HCT116 (cell line): Measurements from ENCODE around the gene OR2T6. TPM values are rescaled to one million over a fixed set of nuclear protein-coding genes. Genes with fewer than 3 reads are reported as not detected.

Experiments used
- ATAC-seq: fragments of 200-7000 bp; cut with Tn5 transposase; 2 replicates; pipeline ENCODE4 v1.9.1; 2020; ENCODE audit warnings: mild to moderate bottlenecking, moderate library complexity
- BruUV-seq: library from RNA; stranded (reverse); fragments of 400-500 nt; replicated peaks from 2 replicates; lab custom pipeline; 2021; lab: Mats Ljungman, UMichigan
- CTCF ChIA-PET: fragments of 300-600 bp; sonication (Branson Sonifier 250); formaldehyde crosslinking; loops from one replicate; lab custom pipeline; 2021; ENCODE audit warnings: antibody characterized with exemption; lab: Charles Lee
- POLR2A ChIA-PET: fragments of 300-600, 350-600 bp; sonication (Branson Sonifier 250); formaldehyde crosslinking; loops from one replicate; lab custom pipeline; 2021; ENCODE audit warnings: antibody characterized with exemption; lab: Charles Lee
- RAD21 ChIA-PET, 2 experiments: fragments of 300-600 bp; sonication (Branson Sonifier 250); formaldehyde crosslinking; loops; one replicate each; lab custom pipeline; 2023; ENCODE audit warnings: low total read pairs in 2 of 2; ENCODE audit not compliant: uncharacterized antibody in 2 of 2, unreplicated experiment in 2 of 2, low non-redundant PET in 1 of 2; lab: Charles Lee
- DNase-seq: peaks from one replicate; pipeline ENCODE4 v3.0.0-alpha.2; 2010; ENCODE audit warnings: low read depth, low spot score
- H2AFZ ChIP-seq: fragments of 200-600 bp; shearing (Covaris generic), sonication (generic); 2 replicates; pipeline ENCODE4 v1.6.1; 2017; ENCODE audit warnings: low read depth, mixed run types, mixed read lengths, antibody characterized with exemption, low read length; ENCODE audit not compliant: poor library complexity, severe bottlenecking
- H3K27ac ChIP-seq: 2 replicates; pipeline ENCODE4 v1.5.1; 2012; ENCODE audit warnings: low read depth, low read length
- H3K27me3 ChIP-seq: fragments of 200-600 bp; sonication (generic); 2 replicates; pipeline ENCODE4 v1.6.1; 2016; ENCODE audit warnings: mixed run types, low read length, mixed read lengths; ENCODE audit not compliant: insufficient read depth
- H3K36me3 ChIP-seq, 2 experiments: fragments of 200-500 bp in 1 of 2; fragments of 200-600 bp in 1 of 2; sonication (Bioruptor generic) in 1 of 2; sonication (generic) in 1 of 2; 2 replicates each; pipeline versions ENCODE4 v1.5.1 to v1.6.1; 2014 to 2016; ENCODE audit warnings: low read length in 2 of 2, inconsistent platforms in 1 of 2, mixed read lengths in 1 of 2, mixed run types in 1 of 2; ENCODE audit not compliant: insufficient read depth in 2 of 2, control insufficient read depth in 1 of 2
- H3K4me1 ChIP-seq, 2 experiments: fragments of 200-600 bp in 1 of 2; sonication (generic) in 1 of 2; 2 replicates each; pipeline versions ENCODE4 v1.5.1 to v1.6.1; 2012 to 2017; ENCODE audit warnings: low read length in 2 of 2, inconsistent platforms in 1 of 2, mild to moderate bottlenecking in 1 of 2, mixed read lengths in 1 of 2, mixed run types in 1 of 2, moderate library complexity in 1 of 2; ENCODE audit not compliant: insufficient read depth in 2 of 2, control insufficient read depth in 1 of 2
- H3K4me2 ChIP-seq: fragments of 200-600 bp; sonication (generic); 2 replicates; pipeline ENCODE4 v1.6.1; 2017; ENCODE audit warnings: mixed run types, low read length, mixed read lengths
- H3K4me3 ChIP-seq, 2 experiments: fragments of 200-600 bp in 1 of 2; sonication (generic) in 1 of 2; replicated peaks in 1 of 2; 2 replicates each; pipeline ENCODE4 v1.5.1; 2011 to 2016; ENCODE audit warnings: low read length in 2 of 2, control low read depth in 1 of 2, low read depth in 1 of 2, mild to moderate bottlenecking in 1 of 2, mixed read lengths in 1 of 2, mixed run types in 1 of 2
- H3K79me2 ChIP-seq: fragments of 200-600 bp; sonication (generic); 2 replicates; pipeline ENCODE4 v1.6.1; 2017; ENCODE audit warnings: mild to moderate bottlenecking, mixed run types, low read length, moderate library complexity, mixed read lengths; ENCODE audit not compliant: insufficient read depth
- H3K9ac ChIP-seq: fragments of 200-600 bp; sonication (generic); 2 replicates; pipeline ENCODE4 v1.6.1; 2016; ENCODE audit warnings: low read length, mixed read lengths
- H3K9me2 ChIP-seq: fragments of 200-600 bp; sonication (generic), shearing (Covaris generic); 2 replicates; pipeline ENCODE4 v1.6.1; 2017; ENCODE audit warnings: mixed run types, mild to moderate bottlenecking, moderate library complexity; ENCODE audit not compliant: insufficient read depth
- H3K9me3 ChIP-seq, 2 experiments: fragments of 200-500 bp in 1 of 2; fragments of 200-600 bp in 1 of 2; sonication (Bioruptor generic) in 1 of 2; sonication (generic) in 1 of 2; 2 replicates each; pipeline ENCODE4 v1.6.1; 2014 to 2017; ENCODE audit warnings: low read length in 2 of 2, mixed read lengths in 2 of 2, inconsistent platforms in 1 of 2, low read depth in 1 of 2, mild to moderate bottlenecking in 1 of 2, mixed run types in 1 of 2, moderate library complexity in 1 of 2; ENCODE audit not compliant: control insufficient read depth in 1 of 2, insufficient read depth in 1 of 2
- H4K20me1 ChIP-seq: fragments of 200-600 bp; sonication (generic), shearing (Covaris generic); 2 replicates; pipeline ENCODE4 v1.6.1; 2017; ENCODE audit warnings: mixed run types, mild to moderate bottlenecking, moderate library complexity; ENCODE audit not compliant: insufficient read depth
- CTCF ChIP-seq, 3 experiments: fragments of 200-600 bp in 1 of 3; sonication (generic) in 1 of 3; IDR thresholded peaks in 2 of 3; conservative IDR thresholded peaks in 1 of 3; 2 replicates each; pipeline ENCODE4 v1.5.1; 2012 to 2017; ENCODE audit warnings: low read depth in 2 of 3, low read length in 2 of 3, antibody characterized with exemption in 1 of 3, borderline replicate concordance in 1 of 3, control low read depth in 1 of 3, mild to moderate bottlenecking in 1 of 3, mixed read lengths in 1 of 3, mixed run types in 1 of 3, moderate library complexity in 1 of 3; ENCODE audit not compliant: insufficient read depth in 1 of 3
- EZH2phosphoT487 ChIP-seq: fragments of 200-600 bp; IDR thresholded peaks from 2 replicates; pipeline ENCODE4 v1.6.1; 2018; ENCODE audit warnings: antibody characterized with exemption, borderline replicate concordance
- FOSL1 ChIP-seq: IDR thresholded peaks from 2 replicates; pipeline ENCODE4 v1.6.1; 2012; ENCODE audit warnings: low read depth
- MAX ChIP-seq: IDR thresholded peaks from 2 replicates; pipeline ENCODE4 v1.6.1; 2012
- SIN3A ChIP-seq: IDR thresholded peaks from 2 replicates; pipeline ENCODE4 v1.6.1; 2012; ENCODE audit warnings: low read depth
- SP1 ChIP-seq: IDR thresholded peaks from 2 replicates; pipeline ENCODE4 v1.6.1; 2012; ENCODE audit warnings: low read depth
- SRF ChIP-seq: IDR thresholded peaks from 2 replicates; pipeline ENCODE4 v1.6.1; 2012; ENCODE audit warnings: low read depth
- YY1 ChIP-seq: IDR thresholded peaks from 2 replicates; pipeline ENCODE4 v1.6.1; 2011; ENCODE audit warnings: low read length, low read depth, moderate library complexity, mild to moderate bottlenecking; ENCODE audit not compliant: insufficient replicate concordance; ENCODE audit errors: extremely low read depth
- ZBTB33 ChIP-seq: IDR thresholded peaks from 2 replicates; pipeline ENCODE4 v1.6.1; 2011; ENCODE audit warnings: mild to moderate bottlenecking, low read length, moderate library complexity; ENCODE audit not compliant: insufficient replicate concordance; ENCODE audit errors: extremely low read depth
- ZNF274 ChIP-seq: fragments of 200-500 bp; sonication (Bioruptor generic); IDR thresholded peaks from 2 replicates; pipeline ENCODE4 v1.6.1; 2014; ENCODE audit warnings: mild to moderate bottlenecking, low read depth, low read length, inconsistent platforms
- intact Hi-C: fragments of 100-400 bp; cut with micrococcal nuclease; formaldehyde crosslinking; loops from 2 replicates; pipeline ENCODE4 v1.10.0; 2022
- total RNA-seq: library from RNA; stranded (reverse); gene quantifications from one replicate; pipeline ENCODE4 v1.2.1, GENCODE V29; 2021; ENCODE audit not compliant: unreplicated experiment

Gene OR2T6
- total RNA-seq, 1 experiment from 2014 or later, result not detected

GRCh38 chr1:248404024-248404423 lies 28.5 kb downstream of the OR2T6 start:
- Histone ChIP-seq H3K79me2 (no peaks in the 10 kb centered on the region), H3K36me3 (no peaks in the 10 kb centered on the region), H3K27ac (no peak overlapping the region), H3K4me2 (no peak overlapping the region), H4K20me1 (no peaks in the 10 kb centered on the region), H2AFZ (no peak overlapping the region), H3K9ac (no peak overlapping the region), H3K27me3 (no peaks in the 10 kb centered on the region), H3K4me3 (no peak overlapping the region), H3K9me2 (no peaks in the 10 kb centered on the region), H3K9me3 (peaks cover 15 to 16% of the 10 kb centered on the region in 2 experiments; a peak in 2 of 4 replicates), H3K4me1 (no peaks in the 10 kb centered on the region)
- intact Hi-C loops, result no loop called here
- TF ChIP-seq SIN3A (no peak), CTCF (IDR thresholded peaks at IDR 0.05 in 2 of 3, conservative IDR thresholded peaks at IDR 0.05 in 1 of 3; ENCODE audit: borderline replicate concordance in 1 of 3, insufficient read depth in 1 of 3, low read depth in 2 of 3, low read length in 2 of 3) (peak in 1 of 3 experiments; percentile 19; a peak in 1 of 6 replicates)
- BruUV-seq, result no TSS peak
- RAD21 ChIA-PET, result no interaction called here
- ATAC-seq (no peak), DNase-seq (peak; percentile 3)
- POLR2A ChIA-PET, result no interaction called here
- CTCF ChIA-PET, result no interaction called here

GRCh38 chr1:248406721-248407692 lies 31.5 kb downstream of the OR2T6 start:
- Histone ChIP-seq H3K9me3 (peaks cover 4 to 11% of the 10 kb centered on the region in 2 experiments; a peak in 2 of 4 replicates), H3K27me3 (no peaks in the 10 kb centered on the region), H3K4me2 (no peak overlapping the region), H3K9me2 (no peaks in the 10 kb centered on the region), H2AFZ (no peak overlapping the region), H3K27ac (no peak overlapping the region), H3K4me3 (no peak overlapping the region), H3K79me2 (no peaks in the 10 kb centered on the region), H3K36me3 (no peaks in the 10 kb centered on the region), H3K4me1 (no peaks in the 10 kb centered on the region), H3K9ac (no peak overlapping the region), H4K20me1 (no peaks in the 10 kb centered on the region)
- no TSS peak for BruUV-seq
- ChIA-PET CTCF (no interaction called here), POLR2A (no interaction called here), RAD21 (no interaction called here)
- no peak for ATAC-seq
- DNase-seq, result no peak
- intact Hi-C loops, result no loop called here
- no peak for TF ChIP-seq CTCF (IDR thresholded peaks at IDR 0.05 in 2 of 3, conservative IDR thresholded peaks at IDR 0.05 in 1 of 3; ENCODE audit: borderline replicate concordance in 1 of 3, insufficient read depth in 1 of 3, low read depth in 2 of 3, low read length in 2 of 3)
- TF ChIP-seq MAX, result no peak
- no peak for TF ChIP-seq YY1
- no peak for TF ChIP-seq SP1
- no peak for TF ChIP-seq EZH2phosphoT487
- no peak for TF ChIP-seq SRF
- TF ChIP-seq ZNF274, result no peak
- no peak for TF ChIP-seq ZBTB33
- no peak for TF ChIP-seq FOSL1
